Upper lobe of left lung (tissue), 4 donors: Measurements from ENCODE around the gene LIPG.

Experiments
- EP300 ChIP-seq, 4 donors: sonication (generic); formaldehyde crosslinking; IDR thresholded peaks; one replicate each; pipeline ENCODE4 v1.5.1; 2017; ENCODE audit warnings: antibody characterized with exemption in 4 of 4, control low read depth in 2 of 4
- POLR2A ChIP-seq, 4 donors: fragments of 450-650 bp; IDR thresholded peaks; one replicate each; pipeline ENCODE4 v1.5.1; 2016 to 2017; ENCODE audit warnings: antibody characterized with exemption in 4 of 4, mild to moderate bottlenecking in 2 of 4
- POLR2AphosphoS5 ChIP-seq, 2 donors: sonication (generic); formaldehyde crosslinking; IDR thresholded peaks; one replicate each; pipeline ENCODE4 v1.5.1; 2017; ENCODE audit warnings: antibody characterized with exemption in 2 of 2
- TF ChIP-seq, protein P1 (sequence below), 6 experiments: fragments of 450-650 bp in 4 of 6; fragments of 200-600 bp in 2 of 6; sonication (generic) in 2 of 6; IDR thresholded peaks; one replicate each; pipeline ENCODE4 v1.5.1; 2016 to 2019; ENCODE audit warnings: antibody characterized with exemption in 6 of 6

DNA sequence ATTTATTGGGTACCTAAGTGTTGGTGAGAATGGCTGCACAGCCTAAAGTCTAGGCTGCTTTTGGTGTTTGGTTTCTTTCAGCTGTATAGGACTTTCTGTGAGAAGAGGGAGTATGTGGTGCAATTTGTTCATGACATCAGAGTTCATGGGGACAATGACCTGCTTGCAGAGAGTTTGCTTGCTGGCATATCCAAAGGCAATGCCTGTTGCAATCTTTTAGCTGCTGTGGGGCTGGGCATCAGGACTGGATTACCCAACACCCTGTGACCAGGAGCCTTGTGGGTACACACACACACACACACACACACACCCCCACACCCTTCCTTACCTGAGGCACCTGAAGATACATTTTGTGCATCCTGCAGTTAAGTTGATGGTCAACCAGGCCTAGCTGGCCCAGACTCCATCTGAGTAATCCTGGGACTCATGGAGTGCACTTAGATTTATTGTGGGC is 68.4 kb downstream of the LIPG start:
- no peak for TF ChIP-seq POLR2A (IDR thresholded peaks at IDR 0.05)
- TF ChIP-seq, protein P1, sequence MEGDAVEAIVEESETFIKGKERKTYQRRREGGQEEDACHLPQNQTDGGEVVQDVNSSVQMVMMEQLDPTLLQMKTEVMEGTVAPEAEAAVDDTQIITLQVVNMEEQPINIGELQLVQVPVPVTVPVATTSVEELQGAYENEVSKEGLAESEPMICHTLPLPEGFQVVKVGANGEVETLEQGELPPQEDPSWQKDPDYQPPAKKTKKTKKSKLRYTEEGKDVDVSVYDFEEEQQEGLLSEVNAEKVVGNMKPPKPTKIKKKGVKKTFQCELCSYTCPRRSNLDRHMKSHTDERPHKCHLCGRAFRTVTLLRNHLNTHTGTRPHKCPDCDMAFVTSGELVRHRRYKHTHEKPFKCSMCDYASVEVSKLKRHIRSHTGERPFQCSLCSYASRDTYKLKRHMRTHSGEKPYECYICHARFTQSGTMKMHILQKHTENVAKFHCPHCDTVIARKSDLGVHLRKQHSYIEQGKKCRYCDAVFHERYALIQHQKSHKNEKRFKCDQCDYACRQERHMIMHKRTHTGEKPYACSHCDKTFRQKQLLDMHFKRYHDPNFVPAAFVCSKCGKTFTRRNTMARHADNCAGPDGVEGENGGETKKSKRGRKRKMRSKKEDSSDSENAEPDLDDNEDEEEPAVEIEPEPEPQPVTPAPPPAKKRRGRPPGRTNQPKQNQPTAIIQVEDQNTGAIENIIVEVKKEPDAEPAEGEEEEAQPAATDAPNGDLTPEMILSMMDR (IDR thresholded peaks at IDR 0.05) = no peak
- TF ChIP-seq POLR2AphosphoS5 (IDR thresholded peaks at IDR 0.05) = no peak
- TF ChIP-seq EP300 (IDR thresholded peaks at IDR 0.05) = no peak
